HepG2 (cell line): ENCODE measurements around the gene EOGT. TPM values are rescaled to one million over a fixed set of nuclear protein-coding genes. Genes with fewer than 3 reads are reported as not detected.

Experiments
- ATAC-seq: fragments of 200-7000 bp; cut with Tn5 transposase; 3 replicates; pipeline ENCODE4 v1.9.1; 2020; ENCODE audit warnings: mild to moderate bottlenecking, moderate library complexity
- BruUV-seq: library from RNA; stranded (reverse); fragments of 400-500 nt; replicated peaks from 2 replicates; lab custom pipeline; 2021; lab: Mats Ljungman, UMichigan
- CTCF ChIA-PET: fragments of 300-600 bp; formaldehyde crosslinking; extraction: SDS; loops from one replicate; lab custom pipeline; 2021; ENCODE audit warnings: low total read pairs, inconsistent platforms, low intra/inter-chr PET ratio; lab: Yijun Ruan, JAX
- POLR2A ChIA-PET: fragments of 350-600 bp; sonication (Branson Sonifier 250); formaldehyde crosslinking; loops from one replicate; lab custom pipeline; 2020; ENCODE audit warnings: antibody characterized with exemption, inconsistent platforms; lab: Yijun Ruan, JAX
- DNase-seq: peaks from one replicate; pipeline ENCODE4 v3.0.0-alpha.2; 2015; ENCODE audit warnings: low spot score
- FAIRE-seq: peaks from 3 replicates; lab custom pipeline; 2011; peaks lifted over from hg19 to GRCh38; lab: Jason Lieb, UNC
- H2AFZ ChIP-seq: one replicate; pipeline ENCODE4 v1.6.1; 2011; ENCODE audit warnings: low read length, inconsistent platforms
- H3K27ac ChIP-seq: fragments of 300-600 bp; 3 replicates; pipeline ENCODE4 v1.8.0; 2011; ENCODE audit warnings: mixed run types, mild to moderate bottlenecking, mixed read lengths, low read length, inconsistent platforms; ENCODE audit not compliant: insufficient read depth; ENCODE audit errors: extremely low read length
- H3K27me3 ChIP-seq, 2 experiments: fragments of 200-600 bp in 1 of 2; 2 replicates in 1 of 2; 3 replicates in 1 of 2; pipeline versions ENCODE4 v1.6.0 to v1.8.0; 2011; ENCODE audit warnings: low read length in 2 of 2, mild to moderate bottlenecking in 2 of 2, moderate library complexity in 2 of 2, inconsistent platforms in 1 of 2; ENCODE audit not compliant: insufficient read depth in 2 of 2, control insufficient read depth in 1 of 2
- H3K36me3 ChIP-seq, 2 experiments: fragments of 200-600 bp in 1 of 2; replicated peaks in 1 of 2; 2 replicates in 1 of 2; 3 replicates in 1 of 2; pipeline versions ENCODE4 v1.5.1 to v1.8.0; 2011; ENCODE audit warnings: low read length in 2 of 2, inconsistent platforms in 1 of 2; ENCODE audit not compliant: insufficient read depth in 2 of 2, control insufficient read depth in 1 of 2
- H3K4me1 ChIP-seq: 2 replicates; pipeline ENCODE4 v1.5.1; 2012; ENCODE audit warnings: low read length, inconsistent platforms; ENCODE audit not compliant: insufficient read depth
- H3K4me2 ChIP-seq: 2 replicates; pipeline ENCODE4 v1.6.0; 2011; ENCODE audit warnings: low read depth, low read length, inconsistent platforms
- H3K4me3 ChIP-seq, 3 experiments: fragments of 200-600 bp in 1 of 3; sonication (generic), shearing (Covaris generic) in 1 of 3; replicated peaks in 1 of 3; 2 replicates each; pipeline ENCODE4 v1.5.1; 2011 to 2016; ENCODE audit warnings: low read length in 3 of 3, inconsistent platforms in 2 of 3, low read depth in 2 of 3, mild to moderate bottlenecking in 2 of 3, control low read depth in 1 of 3, mixed read lengths in 1 of 3; ENCODE audit not compliant: insufficient read depth in 1 of 3
- H3K79me2 ChIP-seq: one replicate; pipeline ENCODE4 v1.6.1; 2011; ENCODE audit warnings: low read length, inconsistent platforms; ENCODE audit not compliant: insufficient read depth
- H3K9ac ChIP-seq: 2 replicates; pipeline ENCODE4 v1.6.0; 2011; ENCODE audit warnings: mild to moderate bottlenecking, low read depth, low read length, inconsistent platforms; ENCODE audit not compliant: insufficient read depth
- H3K9me3 ChIP-seq: 2 replicates; pipeline ENCODE4 v1.5.1; 2012; ENCODE audit warnings: mild to moderate bottlenecking, low read length
- H4K20me1 ChIP-seq: 2 replicates; pipeline ENCODE4 v1.6.0; 2011; ENCODE audit warnings: inconsistent platforms, mild to moderate bottlenecking, low read length, moderate library complexity; ENCODE audit not compliant: insufficient read depth
- AGO1 ChIP-seq: fragments of 200-400 bp; formaldehyde crosslinking; IDR thresholded peaks from 2 replicates; pipeline ENCODE4 v1.6.1; 2017; ENCODE audit warnings: mild to moderate bottlenecking, low read depth, low read length, moderate library complexity; ENCODE audit not compliant: poor library complexity, severe bottlenecking
- CAMTA2 ChIP-seq: sonication (generic); formaldehyde crosslinking; IDR thresholded peaks from 2 replicates; pipeline ENCODE4 v1.4.0; 2020; ENCODE audit warnings: mild to moderate bottlenecking, missing genetic modification reagents, borderline replicate concordance
- ETV5 ChIP-seq: IDR thresholded peaks from 2 replicates; pipeline ENCODE4 v1.6.1; 2018; ENCODE audit warnings: missing biosample characterization, missing genetic modification reagents, inconsistent platforms, borderline replicate concordance
- GFI1 ChIP-seq: sonication (generic); formaldehyde crosslinking; IDR thresholded peaks from 2 replicates; pipeline ENCODE4 v1.5.0; 2020; ENCODE audit warnings: missing genetic modification reagents, mild to moderate bottlenecking, borderline replicate concordance
- HMG20B ChIP-seq: conservative IDR thresholded peaks from 2 replicates; pipeline ENCODE4 v1.6.1; 2016; ENCODE audit warnings: missing genetic modification reagents, missing compliant biosample characterization
- HOXA7 ChIP-seq: sonication (generic); formaldehyde crosslinking; IDR thresholded peaks from 2 replicates; pipeline ENCODE4 v1.8.1; 2022; ENCODE audit warnings: mild to moderate bottlenecking, missing genetic modification reagents, moderate library complexity
- IKZF1 ChIP-seq: fragments of 450-650 bp; IDR thresholded peaks from 2 replicates; pipeline ENCODE4 v1.7.1; 2016
- ISX ChIP-seq: sonication (generic); formaldehyde crosslinking; conservative IDR thresholded peaks from 2 replicates; pipeline ENCODE4 v1.5.0; 2020; ENCODE audit warnings: missing genetic modification reagents
- MIER2 ChIP-seq: IDR thresholded peaks from 2 replicates; pipeline ENCODE4 v1.6.1; 2016; ENCODE audit warnings: missing biosample characterization, missing genetic modification reagents
- RFXANK ChIP-seq: IDR thresholded peaks from 2 replicates; pipeline ENCODE4 v1.6.1; 2016
- YEATS4 ChIP-seq: sonication (generic); formaldehyde crosslinking; IDR thresholded peaks from 2 replicates; pipeline ENCODE4 v1.4.0; 2020; ENCODE audit warnings: missing genetic modification reagents, borderline replicate concordance
- ZNF430 ChIP-seq: sonication (generic); formaldehyde crosslinking; IDR thresholded peaks from 2 replicates; pipeline ENCODE4 v1.9.0; 2021; ENCODE audit warnings: mild to moderate bottlenecking, missing genetic modification reagents
- ZSCAN31 ChIP-seq: sonication (generic); formaldehyde crosslinking; IDR thresholded peaks from 2 replicates; pipeline ENCODE4 v1.5.0; 2020; ENCODE audit warnings: low read depth, mild to moderate bottlenecking, missing genetic modification reagents
- WGBS: methylation state at CpG from one replicate; pipeline ENCODE4 v1.1.6; 2017; ENCODE audit warnings: low lambda C conversion rate; 5-methylcytosine and 5-hydroxymethylcytosine counted together
- in situ Hi-C: cut with HindIII; loops from 2 replicates; pipeline ENCODE4 v1.10.0; 2017; ENCODE audit warnings: low pct_unique_long_range_greater_than_20kb; ENCODE audit not compliant: extremely low pct_ligation_motif_present
- intact Hi-C: fragments of 100-400 bp; cut with micrococcal nuclease; formaldehyde crosslinking; loops from one replicate; pipeline ENCODE4 v1.10.0; 2022; ENCODE audit not compliant: unreplicated experiment
- polyA plus RNA-seq, 8 experiments: library from polyadenylated mRNA; depleted of rRNA in 3 of 8; stranded (reverse) in 7 of 8; unstranded in 1 of 8; fragments of >200 nt; fragmentation: Illumina TruSeq in 4 of 8; extraction: Trizol in 4 of 8; gene quantifications; 2 replicates each; pipeline versions ENCODE4 v1.2.1 to v1.2.3, GENCODE V29; 2011 to 2016; ENCODE audit warnings: low read depth in 4 of 8, missing spikeins in 1 of 8, mixed read lengths in 1 of 8; ENCODE audit not compliant: insufficient read depth in 1 of 8
- total RNA-seq, 5 experiments: library from RNA; depleted of rRNA; stranded (reverse); fragments of >200 nt; fragmentation: Illumina TruSeq; extraction: Trizol; gene quantifications; 2 replicates each; pipeline ENCODE4 v1.2.3, GENCODE V29; 2016; ENCODE audit warnings: low read depth in 1 of 5
- TF ChIP-seq, protein P1 (sequence below): sonication (generic); formaldehyde crosslinking; IDR thresholded peaks from 2 replicates; pipeline ENCODE4 v1.9.0; 2021; ENCODE audit warnings: missing genetic modification reagents, mild to moderate bottlenecking, borderline replicate concordance
- TF ChIP-seq, protein P2 (sequence below): IDR thresholded peaks from 2 replicates; pipeline ENCODE4 v1.6.1; 2018; ENCODE audit warnings: missing genetic modification reagents
- TF ChIP-seq, protein P3 (sequence below), 2 experiments: sonication (generic) in 1 of 2; formaldehyde crosslinking in 1 of 2; IDR thresholded peaks; 2 replicates each; pipeline versions ENCODE4 v1.4.0 to v1.6.1; 2016 to 2020; ENCODE audit warnings: borderline replicate concordance in 1 of 2, low read depth in 1 of 2, mild to moderate bottlenecking in 1 of 2, missing genetic modification reagents in 1 of 2

The EOGT gene
- total and polyA plus RNA-seq, 2 of the 13 experiments (the other 11 are each of a cell fraction or from before 2014, with no cell fraction given) = 4.5 to 18.6 TPM

DNA sequence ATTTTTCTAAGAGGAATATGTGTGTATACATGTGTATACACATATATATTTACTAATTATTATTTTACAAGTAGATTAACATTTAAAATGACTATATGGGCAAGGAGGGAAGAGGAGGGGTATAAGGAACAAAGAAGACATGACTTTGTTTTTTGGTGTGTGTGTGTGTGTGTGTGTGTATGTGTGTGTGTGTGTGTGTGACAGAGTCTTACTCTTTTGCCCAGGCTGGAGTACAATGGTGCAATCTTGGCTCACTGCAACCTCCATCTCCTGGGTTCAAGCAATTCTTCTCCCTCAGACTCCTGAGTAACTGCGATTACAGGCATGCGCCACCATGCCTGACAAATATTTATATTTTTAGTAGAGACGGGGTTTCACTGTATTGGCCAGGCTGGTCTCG is 2.6 kb upstream of the EOGT start (continued):
- TF ChIP-seq, protein P1, sequence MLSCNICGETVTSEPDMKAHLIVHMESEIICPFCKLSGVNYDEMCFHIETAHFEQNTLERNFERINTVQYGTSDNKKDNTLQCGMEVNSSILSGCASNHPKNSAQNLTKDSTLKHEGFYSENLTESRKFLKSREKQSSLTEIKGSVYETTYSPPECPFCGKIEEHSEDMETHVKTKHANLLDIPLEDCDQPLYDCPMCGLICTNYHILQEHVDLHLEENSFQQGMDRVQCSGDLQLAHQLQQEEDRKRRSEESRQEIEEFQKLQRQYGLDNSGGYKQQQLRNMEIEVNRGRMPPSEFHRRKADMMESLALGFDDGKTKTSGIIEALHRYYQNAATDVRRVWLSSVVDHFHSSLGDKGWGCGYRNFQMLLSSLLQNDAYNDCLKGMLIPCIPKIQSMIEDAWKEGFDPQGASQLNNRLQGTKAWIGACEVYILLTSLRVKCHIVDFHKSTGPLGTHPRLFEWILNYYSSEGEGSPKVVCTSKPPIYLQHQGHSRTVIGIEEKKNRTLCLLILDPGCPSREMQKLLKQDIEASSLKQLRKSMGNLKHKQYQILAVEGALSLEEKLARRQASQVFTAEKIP (CRISPR knock-in tag) = no peak
- no peak for TF ChIP-seq GFI1 (CRISPR knock-in tag)
- TF ChIP-seq HMG20B (CRISPR knock-in tag) = no peak

DNA sequence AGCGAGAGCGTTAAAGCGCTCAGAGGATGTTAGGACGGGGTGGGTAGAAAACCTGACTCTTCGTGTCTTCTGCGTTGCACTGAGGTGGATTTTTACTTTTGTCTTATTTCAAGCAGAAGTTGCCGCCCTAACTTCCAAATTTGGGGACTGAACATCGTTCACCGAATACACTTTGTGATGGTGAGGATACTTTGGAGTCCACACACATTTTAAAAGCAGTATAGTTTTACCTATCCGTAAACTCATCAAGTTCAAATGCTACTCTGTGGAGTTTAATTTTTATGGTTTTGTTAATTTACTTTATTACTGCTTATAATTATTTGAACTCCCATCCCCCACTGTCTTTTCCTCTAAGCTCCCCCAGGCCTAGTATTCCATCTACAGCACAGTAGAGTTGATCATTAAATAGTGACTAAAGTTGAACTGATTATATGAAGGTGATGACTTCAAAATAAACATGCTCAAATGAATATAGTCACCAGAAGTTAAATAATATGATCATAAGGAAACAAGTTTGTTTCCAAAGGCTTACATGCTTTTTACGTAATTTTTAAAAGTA is 617 bp upstream of the EOGT start:
- 44% methylated on average over 5 of the region's 11 CpGs for WGBS
- Histone ChIP-seq H3K4me2 (peak overlapping the region; percentile 78), H3K79me2 (no peaks in the 10 kb centered on the region), H3K4me1 (peaks cover 24% of the 10 kb centered on the region), H2AFZ (no peak overlapping the region), H3K9me3 (no peaks in the 10 kb centered on the region), H3K27ac (peak overlapping the region; percentile 90), H3K9ac (peak overlapping the region; percentile 90), H3K27me3 (no peaks in the 10 kb centered on the region), H3K36me3 (0 out of 5 replicates have a peak, but pooled peaks cover 0 to 7% of the 10 kb centered on the region in 2 experiments), H3K4me3 (peak overlapping the region; percentile 79 to 94 (median 86)), H4K20me1 (no peaks in the 10 kb centered on the region)
- no TSS peak for BruUV-seq
- POLR2A ChIA-PET = interaction anchor here (0.8 to 2.3 kb wide), 4 partner anchors 11 to 66 kb away, joined by 3 to 11 read pairs (median 5); partner anchors contain the start of genes TMF1 and UBA3
- intact Hi-C loops = loop anchor here (5.0 kb wide), 1 partner anchor 38 kb away; the partner anchor contains the start of gene TMF1
- DNase-seq = no peak
- CTCF ChIA-PET = no interaction called here
- in situ Hi-C loops = no loop called here
- FAIRE-seq = no peak
- ATAC-seq = no peak
- TF ChIP-seq CAMTA2 (CRISPR knock-in tag) (no peak), AGO1 (no peak), YEATS4 (CRISPR knock-in tag) (no peak), MIER2 (no peak), RFXANK (CRISPR knock-in tag) (no peak), IKZF1 (no peak), ZSCAN31 (CRISPR knock-in tag) (no peak; the same call in 1 of the 2 replicates), HOXA7 (CRISPR knock-in tag) (no peak), ISX (CRISPR knock-in tag) (0 out of 2 replicates have a peak, but pooled peaks have one; percentile 6), ETV5 (CRISPR knock-in tag) (no peak), ZNF430 (CRISPR knock-in tag) (no peak)
- TF ChIP-seq, protein P2, sequence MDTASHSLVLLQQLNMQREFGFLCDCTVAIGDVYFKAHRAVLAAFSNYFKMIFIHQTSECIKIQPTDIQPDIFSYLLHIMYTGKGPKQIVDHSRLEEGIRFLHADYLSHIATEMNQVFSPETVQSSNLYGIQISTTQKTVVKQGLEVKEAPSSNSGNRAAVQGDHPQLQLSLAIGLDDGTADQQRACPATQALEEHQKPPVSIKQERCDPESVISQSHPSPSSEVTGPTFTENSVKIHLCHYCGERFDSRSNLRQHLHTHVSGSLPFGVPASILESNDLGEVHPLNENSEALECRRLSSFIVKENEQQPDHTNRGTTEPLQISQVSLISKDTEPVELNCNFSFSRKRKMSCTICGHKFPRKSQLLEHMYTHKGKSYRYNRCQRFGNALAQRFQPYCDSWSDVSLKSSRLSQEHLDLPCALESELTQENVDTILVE (CRISPR knock-in tag) = no peak
- TF ChIP-seq, protein P3, sequence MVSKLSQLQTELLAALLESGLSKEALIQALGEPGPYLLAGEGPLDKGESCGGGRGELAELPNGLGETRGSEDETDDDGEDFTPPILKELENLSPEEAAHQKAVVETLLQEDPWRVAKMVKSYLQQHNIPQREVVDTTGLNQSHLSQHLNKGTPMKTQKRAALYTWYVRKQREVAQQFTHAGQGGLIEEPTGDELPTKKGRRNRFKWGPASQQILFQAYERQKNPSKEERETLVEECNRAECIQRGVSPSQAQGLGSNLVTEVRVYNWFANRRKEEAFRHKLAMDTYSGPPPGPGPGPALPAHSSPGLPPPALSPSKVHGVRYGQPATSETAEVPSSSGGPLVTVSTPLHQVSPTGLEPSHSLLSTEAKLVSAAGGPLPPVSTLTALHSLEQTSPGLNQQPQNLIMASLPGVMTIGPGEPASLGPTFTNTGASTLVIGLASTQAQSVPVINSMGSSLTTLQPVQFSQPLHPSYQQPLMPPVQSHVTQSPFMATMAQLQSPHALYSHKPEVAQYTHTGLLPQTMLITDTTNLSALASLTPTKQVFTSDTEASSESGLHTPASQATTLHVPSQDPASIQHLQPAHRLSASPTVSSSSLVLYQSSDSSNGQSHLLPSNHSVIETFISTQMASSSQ (IDR thresholded peaks at IDR 0.05; ENCODE audit: low read depth) = no peak
- TF ChIP-seq, protein P3 (CRISPR knock-in tag; IDR thresholded peaks at IDR 0.05; ENCODE audit: borderline replicate concordance) = no peak
